ENCODE data around the gene ANKRD23.
"Not testable (repeated sequence)": the region's sequence is repeated elsewhere in the genome, so short reads cannot be mapped to it uniquely, and the experiment has no call there.

ANKRD23 gene

GRCh38 chr2:96843538-96844268 is at the start of gene ANKRD23:
ANKRD23 (minus strand) TSS chr2:96844021; CDS start chr2:96843992, 29 bp downstream.
- no peak for DNase-seq

GRCh38 chr2:96891591-96892333 is 47.9 kb upstream of the ANKRD23 start:
- DNase-seq, result no peak

GRCh38 chr2:96890726-96891385 is 47.0 kb upstream of the ANKRD23 start:
- no peak for DNase-seq

GRCh38 chr2:96890252-96890651 is 46.4 kb upstream of the ANKRD23 start:
- DNase-seq, result no peak

- DNase-seq, result not testable (repeated sequence)
These were observed 45.7 kb upstream of the ANKRD23 start for GRCh38 chr2:96889502-96889901.

- no peak for DNase-seq
These were observed 44.5 kb upstream of the ANKRD23 start for GRCh38 chr2:96888072-96889011.

- DNase-seq, result no peak
These were observed 43.7 kb upstream of the ANKRD23 start for GRCh38 chr2:96887493-96888012.

- DNase-seq, result no peak
These were observed 41.9 kb upstream of the ANKRD23 start for GRCh38 chr2:96885432-96886347.

GRCh38 chr2:96884299-96885094 is 40.7 kb upstream of the ANKRD23 start:
- no peak for DNase-seq

GRCh38 chr2:96883306-96883705 is 39.5 kb upstream of the ANKRD23 start:
- no peak for DNase-seq

GRCh38 chr2:96882906-96883305 is 39.1 kb upstream of the ANKRD23 start:
- DNase-seq, result no peak

GRCh38 chr2:96882230-96882629 is 38.4 kb upstream of the ANKRD23 start:
- no peak for DNase-seq

GRCh38 chr2:96881349-96882195 is 37.8 kb upstream of the ANKRD23 start:
- DNase-seq, result no peak

GRCh38 chr2:96880891-96881273 is 37.1 kb upstream of the ANKRD23 start:
- DNase-seq, result no peak

- DNase-seq, result no peak
These were observed 35.8 kb upstream of the ANKRD23 start for GRCh38 chr2:96879545-96880040.

GRCh38 chr2:96878796-96879544 is 35.1 kb upstream of the ANKRD23 start:
- no peak for DNase-seq

- DNase-seq, result no peak
These were observed 34.4 kb upstream of the ANKRD23 start for GRCh38 chr2:96878171-96878570.

GRCh38 chr2:96877631-96878092 is 33.8 kb upstream of the ANKRD23 start:
- DNase-seq, result no peak
